Karpas-422 (cell line): Measurements from ENCODE around the gene RPS21. TPM values are rescaled to one million over a fixed set of nuclear protein-coding genes. Genes with fewer than 3 reads are reported as not detected.

Experiments used
- DNase-seq: peaks from one replicate; pipeline ENCODE4 v3.0.0-alpha.2; 2015
- H2AFZ ChIP-seq: fragments of 200-600 bp; sonication (generic); 2 replicates; pipeline ENCODE4 v1.6.1; 2014; ENCODE audit warnings: antibody characterized with exemption, low read length, mixed read lengths
- H3K27ac ChIP-seq: fragments of 200-600 bp; sonication (generic); 2 replicates; pipeline ENCODE4 v1.5.1; 2014; ENCODE audit warnings: mild to moderate bottlenecking, low read length, moderate library complexity
- H3K27me3 ChIP-seq: fragments of 200-600 bp; sonication (generic); 2 replicates; pipeline ENCODE4 v1.6.1; 2014; ENCODE audit warnings: low read length, mixed read lengths
- H3K36me3 ChIP-seq: fragments of 200-600 bp; sonication (generic); 2 replicates; pipeline ENCODE4 v1.6.1; 2014; ENCODE audit warnings: low read length, mixed read lengths; ENCODE audit not compliant: insufficient read depth
- H3K4me1 ChIP-seq: fragments of 200-600 bp; sonication (generic); 2 replicates; pipeline ENCODE4 v1.6.1; 2014; ENCODE audit warnings: mild to moderate bottlenecking, low read length, mixed read lengths
- H3K4me2 ChIP-seq: fragments of 200-600 bp; sonication (generic); 2 replicates; pipeline ENCODE4 v1.6.1; 2014; ENCODE audit warnings: low read length, low read depth, mild to moderate bottlenecking; ENCODE audit not compliant: poor library complexity, severe bottlenecking
- H3K4me3 ChIP-seq: fragments of 200-600 bp; sonication (generic); 2 replicates; pipeline ENCODE4 v1.5.1; 2014; ENCODE audit warnings: mild to moderate bottlenecking, antibody characterized with exemption, low read length, mixed read lengths
- H3K79me2 ChIP-seq: fragments of 200-600 bp; sonication (generic); 2 replicates; pipeline ENCODE4 v1.6.1; 2014; ENCODE audit warnings: mild to moderate bottlenecking, low read length, mixed read lengths
- H3K9ac ChIP-seq: fragments of 200-600 bp; sonication (generic); 2 replicates; pipeline ENCODE4 v1.6.0; 2014; ENCODE audit warnings: low read length
- H3K9me2 ChIP-seq: fragments of 200-600 bp; sonication (generic), shearing (Covaris generic); replicated peaks from 2 replicates; pipeline ENCODE4 v1.6.0; 2014; ENCODE audit warnings: mild to moderate bottlenecking, low read length, moderate library complexity; ENCODE audit not compliant: insufficient read depth
- H3K9me3 ChIP-seq: fragments of 300-700, 200-600 bp; sonication (generic); 2 replicates; pipeline ENCODE4 v1.6.1; 2014; ENCODE audit warnings: low read length, mixed read lengths
- H4K20me1 ChIP-seq: fragments of 200-600 bp; sonication (generic); 2 replicates; pipeline ENCODE4 v1.6.1; 2014; ENCODE audit warnings: mild to moderate bottlenecking, antibody characterized with exemption, low read length, low read depth; ENCODE audit not compliant: insufficient read depth
- total RNA-seq: library from RNA; depleted of rRNA; stranded (reverse); fragments of >200 nt; shearing (Covaris generic); gene quantifications from 2 replicates; pipeline ENCODE4 v1.2.3, GENCODE V29; 2014; ENCODE audit warnings: low replicate concordance

The RPS21 gene
- total RNA-seq, 1 experiment from 2014 or later: 2,619 TPM

- Histone ChIP-seq H3K27ac (no peak overlapping the region), H3K4me2 (no peak overlapping the region), H3K36me3 (no peaks in the 10 kb centered on the region), H4K20me1 (peaks cover 22% of the 10 kb centered on the region; the same call in 1 of the 2 replicates), H3K79me2 (no peaks in the 10 kb centered on the region), H3K4me3 (no peak overlapping the region), H3K9me3 (no peaks in the 10 kb centered on the region), H3K9ac (no peak overlapping the region), H3K9me2 (no peaks in the 10 kb centered on the region), H3K27me3 (no peaks in the 10 kb centered on the region), H2AFZ (no peak overlapping the region), H3K4me1 (peaks cover 2% of the 10 kb centered on the region)
- no peak for DNase-seq
These were observed 30.2 kb upstream of the RPS21 start for GRCh38 chr20:62356589-62357186.

GRCh38 chr20:62357187-62357667 lies 29.7 kb upstream of the RPS21 start:
- no peak overlapping the region for H3K9ac ChIP-seq
- H3K36me3 ChIP-seq: no peaks in the 10 kb centered on the region
- H3K9me3 ChIP-seq: no peaks in the 10 kb centered on the region
- no peak for DNase-seq
- H3K4me1 ChIP-seq: peaks cover 2% of the 10 kb centered on the region
- H4K20me1 ChIP-seq: peaks cover 22% of the 10 kb centered on the region; the same call in 1 of the 2 replicates
- H3K4me2 ChIP-seq: no peak overlapping the region
- H3K4me3 ChIP-seq: no peak overlapping the region
- no peak overlapping the region for H2AFZ ChIP-seq
- no peaks in the 10 kb centered on the region for H3K79me2 ChIP-seq
- no peaks in the 10 kb centered on the region for H3K27me3 ChIP-seq
- H3K27ac ChIP-seq: no peak overlapping the region
- H3K9me2 ChIP-seq: no peaks in the 10 kb centered on the region

DNA sequence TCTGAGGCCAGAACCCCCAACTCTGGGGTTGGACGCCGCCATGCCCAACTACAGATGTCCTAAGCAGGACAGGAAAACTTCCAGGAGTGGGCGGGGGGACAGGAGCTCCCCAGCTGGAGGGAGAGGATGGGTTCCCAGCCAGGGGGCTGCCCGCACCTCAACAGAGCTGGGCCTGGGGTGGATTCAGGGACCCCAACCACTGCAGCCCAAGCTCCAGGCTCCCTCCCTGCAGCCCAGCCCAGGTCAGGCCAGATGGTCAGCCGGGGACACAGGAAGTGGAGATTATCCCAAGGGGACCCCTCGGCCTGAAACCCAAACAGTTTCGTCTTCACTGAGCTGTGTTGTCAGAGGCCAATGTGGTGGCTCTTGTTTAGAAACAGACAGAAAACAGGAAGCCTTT lies 29.2 kb upstream of the RPS21 start:
- H4K20me1 ChIP-seq: peaks cover 22% of the 10 kb centered on the region; the same call in 1 of the 2 replicates
- no peaks in the 10 kb centered on the region for H3K9me3 ChIP-seq
- H3K9me2 ChIP-seq: no peaks in the 10 kb centered on the region
- no peak overlapping the region for H3K9ac ChIP-seq
- no peak overlapping the region for H3K4me2 ChIP-seq
- H3K27me3 ChIP-seq: no peaks in the 10 kb centered on the region
- peaks cover 2% of the 10 kb centered on the region for H3K4me1 ChIP-seq
- no peaks in the 10 kb centered on the region for H3K36me3 ChIP-seq
- H3K27ac ChIP-seq: no peak overlapping the region
- H3K79me2 ChIP-seq: no peaks in the 10 kb centered on the region
- no peak overlapping the region for H3K4me3 ChIP-seq
- no peak overlapping the region for H2AFZ ChIP-seq
- no peak for DNase-seq

DNA sequence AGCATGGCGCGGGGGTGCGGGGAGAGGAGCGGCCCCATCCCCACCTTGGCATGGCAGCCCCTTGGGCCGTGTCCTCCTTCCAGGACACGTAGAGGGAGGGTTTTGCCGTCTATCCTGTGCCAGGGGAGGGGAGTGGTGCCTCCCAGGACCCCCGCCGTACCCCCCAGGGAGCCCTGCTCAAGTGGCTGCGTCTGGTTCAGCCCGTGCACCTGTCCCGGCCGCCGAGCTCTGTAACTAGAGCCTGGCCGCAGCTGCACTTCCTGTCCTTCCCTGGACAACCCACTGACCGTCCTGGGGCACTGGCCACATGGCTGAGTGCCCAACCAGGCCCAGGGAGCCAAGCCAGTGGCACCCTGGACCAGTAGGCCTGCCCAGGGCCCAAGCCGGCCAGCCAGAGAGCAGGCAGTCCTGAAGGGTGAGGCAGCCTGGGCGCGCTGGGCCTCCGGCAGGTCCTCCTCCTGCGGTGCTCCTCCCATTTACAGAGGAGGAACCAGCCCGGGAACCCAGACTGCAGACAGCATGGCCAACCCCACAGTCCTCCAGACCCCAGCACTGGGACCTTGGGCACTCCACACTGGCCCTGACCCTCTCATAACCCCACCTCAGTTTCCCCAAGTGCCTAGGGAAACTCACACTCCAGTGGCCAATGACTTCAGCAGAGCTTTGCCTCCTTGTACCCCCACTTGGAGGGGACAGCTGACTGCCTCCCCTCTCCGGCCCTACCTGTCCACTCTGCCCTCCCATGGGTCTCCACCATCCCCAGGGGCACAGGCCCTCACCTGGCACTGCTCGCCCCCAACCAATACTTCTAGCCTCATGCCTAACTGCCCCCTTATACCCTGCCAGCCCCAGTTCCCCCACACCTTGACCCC lies 28.5 kb upstream of the RPS21 start:
- no peaks in the 10 kb centered on the region for H3K9me2 ChIP-seq
- no peak overlapping the region for H3K27ac ChIP-seq
- peaks cover 22% of the 10 kb centered on the region; the same call in 1 of the 2 replicates for H4K20me1 ChIP-seq
- H3K79me2 ChIP-seq: no peaks in the 10 kb centered on the region
- H2AFZ ChIP-seq: no peak overlapping the region
- no peaks in the 10 kb centered on the region for H3K9me3 ChIP-seq
- H3K36me3 ChIP-seq: no peaks in the 10 kb centered on the region
- H3K27me3 ChIP-seq: no peaks in the 10 kb centered on the region
- H3K4me1 ChIP-seq: peaks cover 2% of the 10 kb centered on the region
- no peak overlapping the region for H3K9ac ChIP-seq
- H3K4me2 ChIP-seq: no peak overlapping the region
- H3K4me3 ChIP-seq: no peak overlapping the region
- DNase-seq: no peak

DNA sequence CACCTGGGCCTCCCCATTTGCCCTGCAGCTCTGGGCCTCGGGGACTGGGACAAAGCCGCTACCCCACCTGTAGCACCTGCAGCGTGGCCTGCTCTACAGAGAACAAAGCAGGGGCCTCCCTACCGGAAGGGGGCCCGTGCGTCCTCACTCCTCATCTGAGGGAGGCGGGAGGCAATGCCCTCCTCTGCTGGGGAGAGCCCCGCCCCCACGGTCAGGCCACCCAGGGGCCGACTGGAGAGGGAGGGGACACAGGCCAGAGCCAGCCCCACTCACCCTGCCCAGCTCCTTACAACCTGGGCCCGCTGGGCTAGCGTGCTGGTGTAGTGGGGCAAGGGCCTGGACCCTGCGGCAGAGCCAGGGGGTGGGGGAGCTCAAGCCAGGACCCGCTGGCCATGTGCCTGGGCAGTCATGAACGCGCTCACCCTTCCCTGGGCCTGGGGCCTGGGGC lies 27.8 kb upstream of the RPS21 start:
- H3K4me3 ChIP-seq: no peak overlapping the region
- peaks cover 26% of the 10 kb centered on the region; the same call in 1 of the 2 replicates for H4K20me1 ChIP-seq
- no peaks in the 10 kb centered on the region for H3K9me2 ChIP-seq
- no peak overlapping the region for H2AFZ ChIP-seq
- H3K27ac ChIP-seq: no peak overlapping the region
- no peak overlapping the region for H3K4me2 ChIP-seq
- H3K27me3 ChIP-seq: no peaks in the 10 kb centered on the region
- H3K36me3 ChIP-seq: no peaks in the 10 kb centered on the region
- no peaks in the 10 kb centered on the region for H3K79me2 ChIP-seq
- DNase-seq: no peak
- no peak overlapping the region for H3K9ac ChIP-seq
- H3K4me1 ChIP-seq: peaks cover 2% of the 10 kb centered on the region
- no peaks in the 10 kb centered on the region for H3K9me3 ChIP-seq

DNA sequence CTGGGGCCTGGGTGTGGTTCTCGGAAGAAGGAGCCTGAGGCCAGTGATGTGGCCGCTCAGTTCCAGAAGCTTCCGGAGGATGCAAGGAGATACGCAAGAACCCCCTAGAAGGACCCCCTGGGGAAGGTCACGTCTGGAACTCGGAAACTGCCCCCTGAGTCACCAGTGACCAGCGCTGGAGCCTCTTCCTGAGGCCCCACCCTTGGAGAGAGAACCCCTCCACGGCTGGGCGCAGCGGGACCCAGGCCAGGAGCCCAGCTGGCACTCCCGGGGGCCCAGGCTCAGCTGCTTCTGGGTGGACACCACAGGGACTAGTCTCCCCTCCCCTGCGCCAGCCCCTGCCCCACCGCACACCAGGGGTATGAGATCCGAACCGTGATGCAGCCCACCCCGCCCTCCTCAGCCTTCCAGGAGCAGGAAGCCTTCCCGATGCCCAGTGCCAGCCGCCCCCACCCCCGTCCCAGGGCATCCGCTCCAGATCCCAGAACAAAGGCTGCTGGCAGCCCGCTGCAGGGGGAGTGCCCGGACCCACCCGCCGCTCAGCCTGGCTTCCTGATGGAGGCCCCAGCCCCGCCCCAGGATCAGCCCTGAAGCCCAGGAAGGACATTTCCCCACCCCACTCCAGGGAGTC lies 27.3 kb upstream of the RPS21 start:
- Histone ChIP-seq H3K4me1 (peaks cover 2% of the 10 kb centered on the region), H2AFZ (no peak overlapping the region), H3K9ac (no peak overlapping the region), H3K79me2 (no peaks in the 10 kb centered on the region), H3K36me3 (no peaks in the 10 kb centered on the region), H3K27ac (no peak overlapping the region), H3K4me2 (no peak overlapping the region), H3K9me2 (no peaks in the 10 kb centered on the region), H3K9me3 (no peaks in the 10 kb centered on the region), H4K20me1 (peaks cover 28% of the 10 kb centered on the region; the same call in 1 of the 2 replicates), H3K4me3 (no peak overlapping the region), H3K27me3 (no peaks in the 10 kb centered on the region)
- DNase-seq: no peak

- Histone ChIP-seq H3K9me2 (no peaks in the 10 kb centered on the region), H3K27ac (no peak overlapping the region), H3K4me1 (peaks cover 7% of the 10 kb centered on the region), H3K27me3 (no peaks in the 10 kb centered on the region), H3K9me3 (no peaks in the 10 kb centered on the region), H4K20me1 (peaks cover 32% of the 10 kb centered on the region; the same call in 1 of the 2 replicates), H3K9ac (no peak overlapping the region), H3K4me2 (no peak overlapping the region), H3K36me3 (no peaks in the 10 kb centered on the region), H2AFZ (no peak overlapping the region), H3K79me2 (no peaks in the 10 kb centered on the region), H3K4me3 (no peak overlapping the region)
- no peak for DNase-seq
These were observed 25.8 kb upstream of the RPS21 start for GRCh38 chr20:62360854-62361798.
